Karpas-422 (cell line): Measurements from ENCODE around the gene PPCDC. TPM values are rescaled to one million over a fixed set of nuclear protein-coding genes. Genes with fewer than 3 reads are reported as not detected.

Source experiments
- DNase-seq: peaks from one replicate; pipeline ENCODE4 v3.0.0-alpha.2; 2015
- H2AFZ ChIP-seq: fragments of 200-600 bp; sonication (generic); 2 replicates; pipeline ENCODE4 v1.6.1; 2014; ENCODE audit warnings: antibody characterized with exemption, low read length, mixed read lengths
- H3K27ac ChIP-seq: fragments of 200-600 bp; sonication (generic); 2 replicates; pipeline ENCODE4 v1.5.1; 2014; ENCODE audit warnings: mild to moderate bottlenecking, low read length, moderate library complexity
- H3K27me3 ChIP-seq: fragments of 200-600 bp; sonication (generic); 2 replicates; pipeline ENCODE4 v1.6.1; 2014; ENCODE audit warnings: low read length, mixed read lengths
- H3K36me3 ChIP-seq: fragments of 200-600 bp; sonication (generic); 2 replicates; pipeline ENCODE4 v1.6.1; 2014; ENCODE audit warnings: low read length, mixed read lengths; ENCODE audit not compliant: insufficient read depth
- H3K4me1 ChIP-seq: fragments of 200-600 bp; sonication (generic); 2 replicates; pipeline ENCODE4 v1.6.1; 2014; ENCODE audit warnings: mild to moderate bottlenecking, low read length, mixed read lengths
- H3K4me2 ChIP-seq: fragments of 200-600 bp; sonication (generic); 2 replicates; pipeline ENCODE4 v1.6.1; 2014; ENCODE audit warnings: low read length, low read depth, mild to moderate bottlenecking; ENCODE audit not compliant: poor library complexity, severe bottlenecking
- H3K4me3 ChIP-seq: fragments of 200-600 bp; sonication (generic); 2 replicates; pipeline ENCODE4 v1.5.1; 2014; ENCODE audit warnings: mild to moderate bottlenecking, antibody characterized with exemption, low read length, mixed read lengths
- H3K79me2 ChIP-seq: fragments of 200-600 bp; sonication (generic); 2 replicates; pipeline ENCODE4 v1.6.1; 2014; ENCODE audit warnings: mild to moderate bottlenecking, low read length, mixed read lengths
- H3K9ac ChIP-seq: fragments of 200-600 bp; sonication (generic); 2 replicates; pipeline ENCODE4 v1.6.0; 2014; ENCODE audit warnings: low read length
- H3K9me2 ChIP-seq: fragments of 200-600 bp; sonication (generic), shearing (Covaris generic); replicated peaks from 2 replicates; pipeline ENCODE4 v1.6.0; 2014; ENCODE audit warnings: mild to moderate bottlenecking, low read length, moderate library complexity; ENCODE audit not compliant: insufficient read depth
- H3K9me3 ChIP-seq: fragments of 300-700, 200-600 bp; sonication (generic); 2 replicates; pipeline ENCODE4 v1.6.1; 2014; ENCODE audit warnings: low read length, mixed read lengths
- H4K20me1 ChIP-seq: fragments of 200-600 bp; sonication (generic); 2 replicates; pipeline ENCODE4 v1.6.1; 2014; ENCODE audit warnings: mild to moderate bottlenecking, antibody characterized with exemption, low read length, low read depth; ENCODE audit not compliant: insufficient read depth
- total RNA-seq: library from RNA; depleted of rRNA; stranded (reverse); fragments of >200 nt; shearing (Covaris generic); gene quantifications from 2 replicates; pipeline ENCODE4 v1.2.3, GENCODE V29; 2014; ENCODE audit warnings: low replicate concordance

PPCDC gene
- total RNA-seq, 1 experiment from 2014 or later, result 19.3 TPM

GRCh38 chr15:75022783-75023180 is 608 bp upstream of the PPCDC start:
- H3K4me2 ChIP-seq, result peak overlapping the region; percentile 30

DNA sequence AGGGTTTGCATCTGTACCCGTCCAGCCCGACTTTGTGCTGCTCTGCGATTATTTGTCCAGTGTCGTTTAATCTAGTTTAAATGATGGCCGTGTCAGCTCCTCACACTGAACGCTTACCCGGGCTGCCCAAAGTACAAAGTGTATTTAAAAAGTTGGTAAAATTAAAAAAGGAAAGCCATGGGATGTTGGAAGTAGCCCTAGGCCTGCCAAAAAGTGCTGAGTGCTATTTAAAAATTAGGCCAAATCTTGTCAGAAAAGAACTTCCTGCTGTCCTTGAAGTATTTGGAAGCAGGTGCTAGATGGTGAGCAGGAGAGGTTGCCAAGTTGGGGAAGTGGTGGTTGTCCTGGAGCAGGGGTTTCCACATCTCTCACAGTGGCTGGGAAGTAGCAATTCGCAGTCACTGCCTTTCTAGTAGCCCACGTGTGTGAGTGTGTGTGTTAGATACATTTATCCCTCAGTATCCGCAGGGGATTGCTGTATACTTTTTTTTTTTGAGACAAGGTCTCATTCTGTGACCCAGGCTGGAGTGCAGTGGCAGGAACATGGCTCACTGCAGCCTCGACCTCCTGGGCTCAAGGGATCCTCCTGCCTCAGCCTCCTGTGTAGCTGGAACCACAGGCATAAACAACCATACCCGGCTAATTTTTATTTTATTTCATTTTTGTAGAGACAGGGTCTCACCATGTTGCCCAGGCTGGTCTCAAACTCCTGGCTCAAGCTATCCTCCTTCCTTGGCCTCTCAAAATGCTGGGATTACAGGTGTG is 664 bp downstream of the PPCDC start:
- H3K4me1 ChIP-seq, result peaks cover 65% of the 10 kb centered on the region
- peak overlapping the region; percentile 80 for H3K4me3 ChIP-seq
- H3K36me3 ChIP-seq, result peaks cover 6% of the 10 kb centered on the region; the same call in 1 of the 2 replicates
- no peaks in the 10 kb centered on the region for H3K9me3 ChIP-seq
- peak overlapping the region; percentile 80 for H3K4me2 ChIP-seq
- peak; percentile 65 for DNase-seq
- no peaks in the 10 kb centered on the region for H3K27me3 ChIP-seq
- peak overlapping the region; percentile 94 for H3K9ac ChIP-seq
- peaks cover 10% of the 10 kb centered on the region; the same call in 1 of the 2 replicates for H4K20me1 ChIP-seq
- H3K9me2 ChIP-seq, result no peaks in the 10 kb centered on the region
- no peaks in the 10 kb centered on the region for H3K79me2 ChIP-seq
- peak overlapping the region; percentile 83 for H3K27ac ChIP-seq
- no peak overlapping the region; the same call in 1 of the 2 replicates for H2AFZ ChIP-seq

More at GRCh38 chr15:75022783-75023180, 608 bp upstream of the PPCDC start:
- Histone ChIP-seq H4K20me1 (peaks cover 10% of the 10 kb centered on the region; the same call in 1 of the 2 replicates), H3K9ac (peak overlapping the region; percentile 94; the same call in 1 of the 2 replicates), H3K36me3 (peaks cover 11% of the 10 kb centered on the region), H3K4me3 (no peak overlapping the region), H3K9me2 (no peaks in the 10 kb centered on the region), H3K27me3 (no peaks in the 10 kb centered on the region), H3K4me1 (peaks cover 61% of the 10 kb centered on the region), H3K79me2 (no peaks in the 10 kb centered on the region), H3K27ac (peak overlapping the region; percentile 55), H3K9me3 (no peaks in the 10 kb centered on the region), H2AFZ (no peak overlapping the region)
- DNase-seq, result peak; percentile 43

DNA sequence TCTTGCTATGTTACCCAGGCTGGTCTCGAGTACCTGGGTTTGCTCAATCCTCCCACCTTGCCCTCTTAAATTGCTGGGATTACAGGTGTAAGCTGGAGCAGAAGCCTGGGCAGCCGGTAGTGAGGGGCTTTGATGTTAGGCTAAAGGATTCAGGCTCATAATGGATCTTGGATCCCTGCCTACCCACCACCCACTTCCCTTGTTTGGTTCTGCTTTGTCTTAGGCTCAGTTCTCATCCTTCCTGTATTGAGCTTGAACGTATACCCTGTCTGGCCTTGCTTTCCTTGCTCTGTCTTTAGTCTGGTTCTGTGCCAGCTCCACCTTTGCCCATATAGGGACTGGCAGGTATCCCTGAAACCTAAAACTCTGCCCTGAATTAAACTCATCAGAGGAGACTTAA is 1.7 kb downstream of the PPCDC start:
- Histone ChIP-seq H3K4me3 (no peak overlapping the region), H3K9ac (peak overlapping the region; percentile 3; the same call in 1 of the 2 replicates)

GRCh38 chr15:75025548-75026260 is 2.3 kb downstream of the PPCDC start:
- no peak overlapping the region for H3K27ac ChIP-seq
- peaks cover 22% of the 10 kb centered on the region; the same call in 1 of the 2 replicates for H4K20me1 ChIP-seq
- H3K4me1 ChIP-seq, result peaks cover 63% of the 10 kb centered on the region
- no peaks in the 10 kb centered on the region for H3K9me2 ChIP-seq
- H3K9ac ChIP-seq, result peak overlapping the region; percentile 18; the same call in 1 of the 2 replicates
- H3K4me2 ChIP-seq, result peak overlapping the region; percentile 80
- H3K4me3 ChIP-seq, result no peak overlapping the region
- no peak for DNase-seq
- H3K27me3 ChIP-seq, result no peaks in the 10 kb centered on the region
- H3K36me3 ChIP-seq, result peaks cover 6% of the 10 kb centered on the region; the same call in 1 of the 2 replicates
- no peaks in the 10 kb centered on the region for H3K9me3 ChIP-seq
- no peak overlapping the region for H2AFZ ChIP-seq
- H3K79me2 ChIP-seq, result no peaks in the 10 kb centered on the region

More for the DNA sequence above, 1.7 kb downstream of the PPCDC start:
- Histone ChIP-seq H3K9me3 (no peaks in the 10 kb centered on the region), H3K79me2 (no peaks in the 10 kb centered on the region), H3K27me3 (no peaks in the 10 kb centered on the region), H3K9me2 (no peaks in the 10 kb centered on the region), H4K20me1 (peaks cover 18% of the 10 kb centered on the region; the same call in 1 of the 2 replicates), H3K36me3 (peaks cover 6% of the 10 kb centered on the region; the same call in 1 of the 2 replicates), H3K27ac (no peak overlapping the region), H2AFZ (no peak overlapping the region), H3K4me2 (peak overlapping the region; percentile 80), H3K4me1 (peaks cover 64% of the 10 kb centered on the region)
- no peak for DNase-seq

- Histone ChIP-seq H3K9me2 (no peaks in the 10 kb centered on the region), H3K9me3 (no peaks in the 10 kb centered on the region), H3K4me3 (no peak overlapping the region), H3K79me2 (no peaks in the 10 kb centered on the region), H3K4me2 (no peak overlapping the region), H3K36me3 (peaks cover 6% of the 10 kb centered on the region; the same call in 1 of the 2 replicates), H2AFZ (no peak overlapping the region), H3K27me3 (no peaks in the 10 kb centered on the region), H3K9ac (0 out of 2 replicates have a peak overlapping the region, but pooled peaks have one; percentile 4), H3K27ac (no peak overlapping the region), H3K4me1 (peaks cover 63% of the 10 kb centered on the region), H4K20me1 (peaks cover 22% of the 10 kb centered on the region; the same call in 1 of the 2 replicates)
- DNase-seq, result no peak
Measured at GRCh38 chr15:75027551-75027950, 4.2 kb downstream of the PPCDC start.

DNA sequence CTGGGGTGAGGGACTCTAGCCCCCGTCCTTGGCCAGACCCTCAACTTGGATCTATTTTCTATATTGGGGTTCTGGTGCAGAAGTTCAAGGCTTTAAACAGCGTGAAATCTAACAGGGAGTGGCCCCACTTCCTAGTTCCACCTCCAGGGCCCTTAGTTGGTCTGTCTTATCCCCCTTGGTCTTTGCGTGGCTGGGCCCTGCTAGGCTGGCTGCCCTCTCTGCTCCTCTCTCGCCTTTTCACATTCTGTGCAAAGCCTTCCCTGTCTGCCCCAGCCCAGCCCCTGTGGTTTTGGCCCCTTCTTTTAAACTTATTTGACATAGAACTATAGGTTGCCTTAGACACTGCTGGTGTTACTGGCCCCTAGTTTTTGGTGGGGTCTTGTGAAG is 5.6 kb downstream of the PPCDC start:
- H3K9me3 ChIP-seq, result no peaks in the 10 kb centered on the region
- H3K4me3 ChIP-seq, result no peak overlapping the region
- H3K4me1 ChIP-seq, result peaks cover 55% of the 10 kb centered on the region
- peak overlapping the region; percentile 2 for H3K4me2 ChIP-seq
- H3K27ac ChIP-seq, result no peak overlapping the region
- H3K36me3 ChIP-seq, result peaks cover 6% of the 10 kb centered on the region; the same call in 1 of the 2 replicates
- peaks cover 35% of the 10 kb centered on the region; the same call in 1 of the 2 replicates for H4K20me1 ChIP-seq
- no peaks in the 10 kb centered on the region for H3K9me2 ChIP-seq
- no peaks in the 10 kb centered on the region for H3K79me2 ChIP-seq
- no peaks in the 10 kb centered on the region for H3K27me3 ChIP-seq
- no peak for DNase-seq
- H2AFZ ChIP-seq, result no peak overlapping the region
- no peak overlapping the region for H3K9ac ChIP-seq

DNA sequence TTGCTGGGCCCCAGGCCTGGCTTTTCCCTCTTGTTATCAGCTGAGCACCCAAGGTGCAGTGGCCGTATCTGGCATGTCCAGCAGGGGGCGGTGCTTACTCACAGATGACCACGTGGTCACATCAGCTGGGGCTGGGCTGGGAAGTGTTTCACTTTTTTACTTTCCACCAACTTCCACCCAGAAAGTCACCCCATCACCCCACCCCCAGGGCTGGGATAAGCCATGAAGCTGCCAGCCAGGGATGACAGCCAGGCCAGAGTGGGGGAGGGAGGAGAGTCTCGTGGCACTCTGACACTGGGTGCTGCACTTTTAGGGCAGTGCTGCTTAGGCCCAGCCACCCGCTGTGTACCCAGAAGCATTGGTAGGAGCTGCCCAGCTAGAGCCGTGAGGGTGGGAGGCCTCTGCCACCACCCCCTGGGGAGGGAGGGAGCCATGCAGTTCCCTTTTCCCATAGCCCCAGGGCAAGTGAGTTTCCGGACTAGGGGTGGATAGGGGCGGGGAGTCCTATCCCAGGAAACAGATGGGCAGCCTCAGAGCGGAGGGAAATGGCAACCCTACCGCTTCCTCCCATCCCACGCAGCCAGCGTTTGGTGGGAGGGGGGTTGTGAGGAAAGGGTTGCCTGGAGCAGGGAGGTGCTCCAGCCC is 6.1 kb downstream of the PPCDC start:
- Histone ChIP-seq H3K4me3 (no peak overlapping the region), H3K27me3 (no peaks in the 10 kb centered on the region), H3K9ac (0 out of 2 replicates have a peak overlapping the region, but pooled peaks have one; percentile 20), H3K27ac (no peak overlapping the region), H4K20me1 (peaks cover 39% of the 10 kb centered on the region; the same call in 1 of the 2 replicates), H3K4me1 (peaks cover 49% of the 10 kb centered on the region), H2AFZ (no peak overlapping the region), H3K9me3 (no peaks in the 10 kb centered on the region), H3K9me2 (no peaks in the 10 kb centered on the region), H3K79me2 (no peaks in the 10 kb centered on the region), H3K4me2 (peak overlapping the region; percentile 2), H3K36me3 (peaks cover 6% of the 10 kb centered on the region; the same call in 1 of the 2 replicates)
- DNase-seq, result peak; percentile 90
